DMS 273 treated with DMSO at 0.1 percent for 48 hours (cell line): ENCODE measurements around the gene F8.

Experiments
- DNase-seq: peaks from one replicate; lab custom pipeline; 2025; lab: John Stamatoyannopoulos, UW

F8 gene

GRCh38 chrX:155022585-155022984 is at the start of gene F8:
F8 (minus strand) TSS chrX:155022723; CDS start chrX:155022552, 171 bp downstream.
- no peak for DNase-seq

GRCh38 chrX:155071694-155072280 is 49.3 kb upstream of the F8 start:
- DNase-seq, result no peak

GRCh38 chrX:155070975-155071693 is 48.6 kb upstream of the F8 start, which contains the start of the genes BRCC3, CMC4 and MTCP1:
BRCC3 (plus strand) TSS chrX:155071508; CDS start chrX:155071528, 20 bp downstream.
CMC4 (minus strand) TSS chrX:155071136; CDS start chrX:155064023, 7,113 bp downstream.
MTCP1 (minus strand) TSS chrX:155071136; CDS start chrX:155066010, 5,126 bp downstream.
- DNase-seq, result peak; percentile 74

GRCh38 chrX:155070663-155070974 is 48.1 kb upstream of the F8 start:
- DNase-seq, result no peak

GRCh38 chrX:155070038-155070437 is 47.5 kb upstream of the F8 start:
- no peak for DNase-seq

GRCh38 chrX:155069414-155069813 is 46.9 kb upstream of the F8 start:
- no peak for DNase-seq

- DNase-seq, result no peak
Observed at GRCh38 chrX:155068165-155068564, 45.6 kb upstream of the F8 start.

GRCh38 chrX:155065035-155065734 is 42.7 kb upstream of the F8 start:
- no peak for DNase-seq

GRCh38 chrX:155061760-155062159 is 39.2 kb upstream of the F8 start:
- DNase-seq, result no peak

GRCh38 chrX:155056877-155057792 is 34.6 kb upstream of the F8 start:
- no peak for DNase-seq

- no peak for DNase-seq
Observed at GRCh38 chrX:155056471-155056870, 33.9 kb upstream of the F8 start.

- no peak for DNase-seq
Observed at GRCh38 chrX:155055494-155055893, 33.0 kb upstream of the F8 start.

GRCh38 chrX:155054255-155054654 is 31.7 kb upstream of the F8 start:
- no peak for DNase-seq

- no peak for DNase-seq
Observed at GRCh38 chrX:155053656-155054055, 31.1 kb upstream of the F8 start.

- no peak for DNase-seq
Observed at GRCh38 chrX:155052738-155053498, 30.4 kb upstream of the F8 start.

- DNase-seq, result no peak
Observed at GRCh38 chrX:155048977-155049619, 26.6 kb upstream of the F8 start.

GRCh38 chrX:155046811-155047528 is 24.4 kb upstream of the F8 start:
- no peak for DNase-seq

- DNase-seq, result no peak
Observed at GRCh38 chrX:155046129-155046810, 23.7 kb upstream of the F8 start.

- no peak for DNase-seq
Observed at GRCh38 chrX:155035688-155036087, 13.2 kb upstream of the F8 start.
